SK-N-SH (cell line): ENCODE results near the gene TRPV5. TPM values are rescaled to one million over a fixed set of nuclear protein-coding genes. Genes with fewer than 3 reads are reported as not detected.

Source experiments
- CTCF ChIA-PET: fragments of 300-600, 350-600 bp; formaldehyde crosslinking; extraction: SDS; loops from one replicate; lab custom pipeline; 2021; lab: Yijun Ruan, JAX
- POLR2A ChIA-PET: fragments of 350-600 bp; sonication (Branson Sonifier 250); formaldehyde crosslinking; extraction: SDS; loops from one replicate; lab custom pipeline; 2020; ENCODE audit warnings: antibody characterized with exemption, inconsistent platforms; lab: Yijun Ruan, JAX
- DNase-seq: peaks from one replicate; pipeline ENCODE4 v3.0.0; 2012
- H2AFZ ChIP-seq: fragments of 200-600 bp; sonication (generic); 2 replicates; pipeline ENCODE4 v1.8.1; 2016; ENCODE audit warnings: antibody characterized with exemption, mild to moderate bottlenecking, low read depth
- H3F3A ChIP-seq: fragments of 200-600 bp; sonication (generic); replicated peaks from 2 replicates; pipeline ENCODE3; 2016; ENCODE audit warnings: antibody characterized with exemption, mild to moderate bottlenecking; ENCODE audit not compliant: insufficient read depth
- H3K27ac ChIP-seq, 2 experiments: fragments of 200-500 bp in 1 of 2; fragments of 200-600 bp in 1 of 2; sonication (Bioruptor generic) in 1 of 2; sonication (generic), shearing (Covaris generic) in 1 of 2; 2 replicates each; pipeline versions ENCODE4 v1.5.1 to v1.6.1; 2014 to 2016; ENCODE audit warnings: low read depth in 2 of 2, inconsistent platforms in 1 of 2, low read length in 1 of 2, mild to moderate bottlenecking in 1 of 2, mixed read lengths in 1 of 2
- H3K27me3 ChIP-seq: fragments of 200-600 bp; sonication (generic), shearing (Covaris generic); 2 replicates; pipeline ENCODE4 v1.6.1; 2016; ENCODE audit warnings: mixed run types; ENCODE audit not compliant: insufficient read depth
- H3K36me3 ChIP-seq, 2 experiments: fragments of 200-500 bp in 1 of 2; fragments of 200-600 bp in 1 of 2; sonication (Bioruptor generic) in 1 of 2; sonication (generic) in 1 of 2; replicated peaks in 1 of 2; 2 replicates each; pipeline versions ENCODE3 to v1.5.1; 2014 to 2016; ENCODE audit warnings: low read length in 1 of 2, mild to moderate bottlenecking in 1 of 2; ENCODE audit not compliant: insufficient read depth in 2 of 2, control insufficient read depth in 1 of 2
- H3K4me1 ChIP-seq, 2 experiments: fragments of 200-500 bp in 1 of 2; fragments of 200-600 bp in 1 of 2; sonication (Bioruptor generic) in 1 of 2; sonication (generic), shearing (Covaris generic) in 1 of 2; 2 replicates each; pipeline versions ENCODE4 v1.5.1 to v1.6.1; 2014 to 2016; ENCODE audit warnings: low read depth in 1 of 2, low read length in 1 of 2, mixed run types in 1 of 2; ENCODE audit not compliant: insufficient read depth in 2 of 2, control insufficient read depth in 1 of 2
- H3K4me2 ChIP-seq: fragments of 200-600 bp; sonication (generic), shearing (Covaris generic); 2 replicates; pipeline ENCODE4 v1.6.1; 2017; ENCODE audit warnings: mixed run types
- H3K4me3 ChIP-seq, 2 experiments: fragments of 200-500 bp in 1 of 2; fragments of 200-600 bp in 1 of 2; sonication (Bioruptor generic) in 1 of 2; sonication (generic), shearing (Covaris generic) in 1 of 2; 2 replicates each; pipeline versions ENCODE4 v1.5.1 to v1.8.1; 2014 to 2016; ENCODE audit warnings: low read depth in 2 of 2, inconsistent platforms in 1 of 2, low read length in 1 of 2, mild to moderate bottlenecking in 1 of 2, mixed read lengths in 1 of 2, moderate library complexity in 1 of 2
- H3K79me2 ChIP-seq: fragments of 200-600 bp; sonication (generic); 2 replicates; pipeline ENCODE4 v1.8.1; 2017; ENCODE audit warnings: mild to moderate bottlenecking; ENCODE audit not compliant: insufficient read depth
- H3K9ac ChIP-seq: fragments of 200-600 bp; sonication (generic); 2 replicates; pipeline ENCODE4 v1.6.1; 2017; ENCODE audit warnings: mixed run types
- H3K9me2 ChIP-seq: fragments of 200-600 bp; sonication (generic); 2 replicates; pipeline ENCODE4 v1.6.1; 2017; ENCODE audit warnings: mixed run types
- H3K9me3 ChIP-seq: fragments of 200-600 bp; sonication (generic); 2 replicates; pipeline ENCODE4 v1.6.1; 2017; ENCODE audit warnings: mixed run types, mild to moderate bottlenecking, moderate library complexity
- H4K20me1 ChIP-seq: fragments of 200-600 bp; sonication (generic); 2 replicates; pipeline ENCODE4 v1.6.1; 2017; ENCODE audit warnings: mild to moderate bottlenecking, mixed run types; ENCODE audit not compliant: insufficient read depth
- CHD2 ChIP-seq: fragments of 150-350 bp; IDR thresholded peaks from 2 replicates; pipeline ENCODE4 v1.6.1; 2018; ENCODE audit warnings: low read length; ENCODE audit not compliant: partially characterized antibody
- FOSL2 ChIP-seq: IDR thresholded peaks from 2 replicates; pipeline ENCODE4 v1.4.0; 2012; ENCODE audit warnings: low read depth, mild to moderate bottlenecking, moderate library complexity, borderline replicate concordance
- FOXJ3 ChIP-seq: sonication (generic); formaldehyde crosslinking; IDR thresholded peaks from 2 replicates; pipeline ENCODE4 v1.5.1; 2020; ENCODE audit warnings: mild to moderate bottlenecking, missing genetic modification reagents
- FOXM1 ChIP-seq: IDR thresholded peaks from 2 replicates; pipeline ENCODE4 v1.4.0; 2012; ENCODE audit warnings: low read depth, mild to moderate bottlenecking
- GABPA ChIP-seq: IDR thresholded peaks from 2 replicates; pipeline ENCODE4 v1.4.0; 2012; ENCODE audit warnings: low read depth, mild to moderate bottlenecking
- NFIC ChIP-seq: IDR thresholded peaks from 2 replicates; pipeline ENCODE4 v1.4.0; 2012; ENCODE audit warnings: borderline replicate concordance
- RAD21 ChIP-seq: IDR thresholded peaks from 2 replicates; pipeline ENCODE4 v1.6.1; 2012; ENCODE audit warnings: mild to moderate bottlenecking, low read length
- RCOR1 ChIP-seq: fragments of 150-350 bp; IDR thresholded peaks from 2 replicates; pipeline ENCODE4 v1.6.1; 2017; ENCODE audit warnings: antibody characterized with exemption, low read length
- RFX5 ChIP-seq: IDR thresholded peaks from 2 replicates; pipeline ENCODE4 v1.6.1; 2012; ENCODE audit warnings: mild to moderate bottlenecking, improper control_type of control experiment, low read length
- RXRA ChIP-seq: IDR thresholded peaks from 2 replicates; pipeline ENCODE4 v1.4.0; 2012; ENCODE audit warnings: low read depth, mild to moderate bottlenecking, borderline replicate concordance
- SIN3A ChIP-seq: IDR thresholded peaks from 2 replicates; pipeline ENCODE4 v1.6.1; 2012; ENCODE audit warnings: low read depth, mild to moderate bottlenecking, low read length, moderate library complexity, borderline replicate concordance
- SMC3 ChIP-seq: IDR thresholded peaks from 2 replicates; pipeline ENCODE4 v1.6.1; 2012; ENCODE audit warnings: low read depth, low read length, improper control_type of control experiment
- TCF12 ChIP-seq: IDR thresholded peaks from 2 replicates; pipeline ENCODE4 v1.4.0; 2012
- YY1 ChIP-seq: IDR thresholded peaks from 2 replicates; pipeline ENCODE4 v1.4.0; 2012; ENCODE audit warnings: low read depth, mild to moderate bottlenecking
- ZBTB33 ChIP-seq: IDR thresholded peaks from 2 replicates; pipeline ENCODE4 v1.4.0; 2012; ENCODE audit warnings: low read depth, borderline replicate concordance
- WGBS: methylation state at CpG from one replicate; pipeline ENCODE4 v1.1.6; 2017; ENCODE audit warnings: low lambda C conversion rate; 5-methylcytosine and 5-hydroxymethylcytosine counted together
- polyA plus RNA-seq, 3 experiments: library from polyadenylated mRNA; depleted of rRNA; stranded (reverse); fragments of >200 nt; gene quantifications; 2 replicates each; pipeline ENCODE4 v1.2.3, GENCODE V29; 2012
- TF ChIP-seq, protein P1 (sequence below): fragments of 150-350 bp; IDR thresholded peaks from 2 replicates; pipeline ENCODE4 v1.6.1; 2017; ENCODE audit warnings: antibody characterized with exemption, low read length, low read depth, borderline replicate concordance

Gene TRPV5
- polyA plus RNA-seq, 1 of the 3 experiments (the other 2 are of a cell fraction): not detected

- ChIA-PET CTCF (interaction anchor here (0.8 to 12.2 kb wide), 12 partner anchors 7 to 337 kb away, joined by 3 to 120 read pairs (median 7); no protein-coding TSS in a partner anchor), POLR2A (interaction anchor here (1.1 kb wide), 1 partner anchor 18 kb away, joined by 3 read pairs; the partner anchor contains the start of gene EPHB6)
- Histone ChIP-seq H3K4me1 (no peaks in the 10 kb centered on the region), H3K9me2 (no peaks in the 10 kb centered on the region), H3K9me3 (no peaks in the 10 kb centered on the region), H3K4me2 (no peak overlapping the region), H3K79me2 (no peaks in the 10 kb centered on the region), H3K9ac (no peak overlapping the region), H3K27ac (no peak overlapping the region), H3K4me3 (no peak overlapping the region), H4K20me1 (no peaks in the 10 kb centered on the region), H3K27me3 (peaks cover 19% of the 10 kb centered on the region; the same call in 1 of the 2 replicates), H3K36me3 (no peaks in the 10 kb centered on the region), H3F3A (no peaks in the 10 kb centered on the region), H2AFZ (no peak overlapping the region)
- TF ChIP-seq CHD2 (no peak), FOXM1 (no peak), RFX5 (no peak), YY1 (no peak), FOSL2 (no peak)
- WGBS: 57% methylated on average over 15 of the region's 15 CpGs
- no peak for DNase-seq
Measured at GRCh38 chr7:142872106-142872675, 61.4 kb downstream of the TRPV5 start.

DNA sequence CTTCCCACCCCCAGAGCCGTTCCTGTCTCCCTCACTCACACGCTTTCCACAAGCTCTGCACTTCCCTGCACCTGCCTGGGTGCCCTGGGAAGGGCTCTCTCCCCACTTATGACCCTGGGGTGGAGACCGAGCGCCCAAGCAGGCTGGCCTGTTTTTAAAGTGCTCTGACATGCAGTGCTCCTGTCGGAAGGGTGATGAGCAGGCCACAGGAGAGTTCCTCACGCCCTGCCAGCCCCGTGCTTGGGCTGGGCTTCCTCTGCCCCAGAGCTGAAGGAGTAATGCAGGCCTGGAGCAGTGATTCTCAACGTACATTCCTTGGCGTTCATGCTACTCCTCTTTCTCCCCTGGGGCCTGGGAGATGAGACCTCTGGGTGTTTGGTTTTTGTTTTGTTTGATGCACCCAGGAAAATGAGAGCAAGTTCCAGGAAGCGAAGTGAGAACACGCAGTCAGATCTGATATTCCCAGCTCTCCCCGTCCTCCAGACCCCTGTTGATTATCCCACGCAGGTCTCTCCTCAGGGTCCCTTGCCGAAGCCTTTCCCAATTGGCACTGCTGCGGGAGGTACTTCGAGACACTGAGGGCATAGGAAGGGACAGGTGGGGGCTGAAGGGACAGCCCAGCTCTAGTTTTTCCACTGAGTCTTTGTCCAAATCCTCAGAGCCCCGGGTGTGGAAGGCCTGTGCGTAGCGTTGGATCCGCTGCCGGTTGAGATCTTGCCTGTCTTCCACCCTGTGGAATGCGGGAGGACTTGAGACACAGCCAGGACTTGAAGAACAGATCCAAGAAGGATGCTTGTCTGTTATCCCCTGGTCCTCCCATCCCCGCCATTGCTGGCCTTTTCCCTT, 62.1 kb downstream of the TRPV5 start:
- POLR2A ChIA-PET: no interaction called here
- no peak overlapping the region for H3K9ac ChIP-seq
- TF ChIP-seq RFX5 (no peak), RCOR1 (no peak), NFIC (no peak), RXRA (no peak), CHD2 (no peak), SIN3A (no peak), ZBTB33 (no peak), SMC3 (no peak), RAD21 (no peak), TCF12 (no peak), GABPA (no peak), FOXJ3 (CRISPR knock-in tag) (no peak)
- TF ChIP-seq, protein P1, sequence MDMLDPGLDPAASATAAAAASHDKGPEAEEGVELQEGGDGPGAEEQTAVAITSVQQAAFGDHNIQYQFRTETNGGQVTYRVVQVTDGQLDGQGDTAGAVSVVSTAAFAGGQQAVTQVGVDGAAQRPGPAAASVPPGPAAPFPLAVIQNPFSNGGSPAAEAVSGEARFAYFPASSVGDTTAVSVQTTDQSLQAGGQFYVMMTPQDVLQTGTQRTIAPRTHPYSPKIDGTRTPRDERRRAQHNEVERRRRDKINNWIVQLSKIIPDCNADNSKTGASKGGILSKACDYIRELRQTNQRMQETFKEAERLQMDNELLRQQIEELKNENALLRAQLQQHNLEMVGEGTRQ: no peak
- TF ChIP-seq, all 33 proteins: peak for 0
- H4K20me1 ChIP-seq: no peaks in the 10 kb centered on the region
- 63% methylated on average over 20 of the region's 23 CpGs for WGBS
- H2AFZ ChIP-seq: no peak overlapping the region
- H3K9me3 ChIP-seq: no peaks in the 10 kb centered on the region
- no peaks in the 10 kb centered on the region for H3F3A ChIP-seq
- no peaks in the 10 kb centered on the region for H3K36me3 ChIP-seq
- no peak overlapping the region for H3K4me2 ChIP-seq
- CTCF ChIA-PET: interaction anchor here (1.4 to 12.2 kb wide), 8 partner anchors 8 to 337 kb away, joined by 3 to 154 read pairs (median 8); partner anchors contain the start of gene EPHB6
- no peak overlapping the region for H3K27ac ChIP-seq
- no peaks in the 10 kb centered on the region for H3K79me2 ChIP-seq
- DNase-seq: no peak
- H3K4me1 ChIP-seq: no peaks in the 10 kb centered on the region
- no peaks in the 10 kb centered on the region for H3K9me2 ChIP-seq
- no peak overlapping the region for H3K4me3 ChIP-seq
- peaks cover 14% of the 10 kb centered on the region; the same call in 1 of the 2 replicates for H3K27me3 ChIP-seq
